HCT116 (cell line): ENCODE data around the gene FAM240B. TPM values are rescaled to one million over a fixed set of nuclear protein-coding genes. Genes with fewer than 3 reads are reported as not detected.

Experiments used
- ATAC-seq: fragments of 200-7000 bp; cut with Tn5 transposase; 2 replicates; pipeline ENCODE4 v1.9.1; 2020; ENCODE audit warnings: mild to moderate bottlenecking, moderate library complexity
- BruUV-seq: library from RNA; stranded (reverse); fragments of 400-500 nt; replicated peaks from 2 replicates; lab custom pipeline; 2021; lab: Mats Ljungman, UMichigan
- CTCF ChIA-PET: fragments of 300-600 bp; sonication (Branson Sonifier 250); formaldehyde crosslinking; loops from one replicate; lab custom pipeline; 2021; ENCODE audit warnings: antibody characterized with exemption; lab: Charles Lee
- POLR2A ChIA-PET: fragments of 300-600, 350-600 bp; sonication (Branson Sonifier 250); formaldehyde crosslinking; loops from one replicate; lab custom pipeline; 2021; ENCODE audit warnings: antibody characterized with exemption; lab: Charles Lee
- RAD21 ChIA-PET, 2 experiments: fragments of 300-600 bp; sonication (Branson Sonifier 250); formaldehyde crosslinking; loops; one replicate each; lab custom pipeline; 2023; ENCODE audit warnings: low total read pairs in 2 of 2; ENCODE audit not compliant: uncharacterized antibody in 2 of 2, unreplicated experiment in 2 of 2, low non-redundant PET in 1 of 2; lab: Charles Lee
- DNase-seq: peaks from one replicate; pipeline ENCODE4 v3.0.0-alpha.2; 2010; ENCODE audit warnings: low read depth, low spot score
- H2AFZ ChIP-seq: fragments of 200-600 bp; shearing (Covaris generic), sonication (generic); 2 replicates; pipeline ENCODE4 v1.6.1; 2017; ENCODE audit warnings: low read depth, mixed run types, mixed read lengths, antibody characterized with exemption, low read length; ENCODE audit not compliant: poor library complexity, severe bottlenecking
- H3K27ac ChIP-seq: 2 replicates; pipeline ENCODE4 v1.5.1; 2012; ENCODE audit warnings: low read depth, low read length
- H3K27me3 ChIP-seq: fragments of 200-600 bp; sonication (generic); 2 replicates; pipeline ENCODE4 v1.6.1; 2016; ENCODE audit warnings: mixed run types, low read length, mixed read lengths; ENCODE audit not compliant: insufficient read depth
- H3K36me3 ChIP-seq, 2 experiments: fragments of 200-500 bp in 1 of 2; fragments of 200-600 bp in 1 of 2; sonication (Bioruptor generic) in 1 of 2; sonication (generic) in 1 of 2; 2 replicates each; pipeline versions ENCODE4 v1.5.1 to v1.6.1; 2014 to 2016; ENCODE audit warnings: low read length in 2 of 2, inconsistent platforms in 1 of 2, mixed read lengths in 1 of 2, mixed run types in 1 of 2; ENCODE audit not compliant: insufficient read depth in 2 of 2, control insufficient read depth in 1 of 2
- H3K4me1 ChIP-seq, 2 experiments: fragments of 200-600 bp in 1 of 2; sonication (generic) in 1 of 2; 2 replicates each; pipeline versions ENCODE4 v1.5.1 to v1.6.1; 2012 to 2017; ENCODE audit warnings: low read length in 2 of 2, inconsistent platforms in 1 of 2, mild to moderate bottlenecking in 1 of 2, mixed read lengths in 1 of 2, mixed run types in 1 of 2, moderate library complexity in 1 of 2; ENCODE audit not compliant: insufficient read depth in 2 of 2, control insufficient read depth in 1 of 2
- H3K4me2 ChIP-seq: fragments of 200-600 bp; sonication (generic); 2 replicates; pipeline ENCODE4 v1.6.1; 2017; ENCODE audit warnings: mixed run types, low read length, mixed read lengths
- H3K4me3 ChIP-seq, 2 experiments: fragments of 200-600 bp in 1 of 2; sonication (generic) in 1 of 2; replicated peaks in 1 of 2; 2 replicates each; pipeline ENCODE4 v1.5.1; 2011 to 2016; ENCODE audit warnings: low read length in 2 of 2, control low read depth in 1 of 2, low read depth in 1 of 2, mild to moderate bottlenecking in 1 of 2, mixed read lengths in 1 of 2, mixed run types in 1 of 2
- H3K79me2 ChIP-seq: fragments of 200-600 bp; sonication (generic); 2 replicates; pipeline ENCODE4 v1.6.1; 2017; ENCODE audit warnings: mild to moderate bottlenecking, mixed run types, low read length, moderate library complexity, mixed read lengths; ENCODE audit not compliant: insufficient read depth
- H3K9ac ChIP-seq: fragments of 200-600 bp; sonication (generic); 2 replicates; pipeline ENCODE4 v1.6.1; 2016; ENCODE audit warnings: low read length, mixed read lengths
- H3K9me2 ChIP-seq: fragments of 200-600 bp; sonication (generic), shearing (Covaris generic); 2 replicates; pipeline ENCODE4 v1.6.1; 2017; ENCODE audit warnings: mixed run types, mild to moderate bottlenecking, moderate library complexity; ENCODE audit not compliant: insufficient read depth
- H3K9me3 ChIP-seq, 2 experiments: fragments of 200-500 bp in 1 of 2; fragments of 200-600 bp in 1 of 2; sonication (Bioruptor generic) in 1 of 2; sonication (generic) in 1 of 2; 2 replicates each; pipeline ENCODE4 v1.6.1; 2014 to 2017; ENCODE audit warnings: low read length in 2 of 2, mixed read lengths in 2 of 2, inconsistent platforms in 1 of 2, low read depth in 1 of 2, mild to moderate bottlenecking in 1 of 2, mixed run types in 1 of 2, moderate library complexity in 1 of 2; ENCODE audit not compliant: control insufficient read depth in 1 of 2, insufficient read depth in 1 of 2
- H4K20me1 ChIP-seq: fragments of 200-600 bp; sonication (generic), shearing (Covaris generic); 2 replicates; pipeline ENCODE4 v1.6.1; 2017; ENCODE audit warnings: mixed run types, mild to moderate bottlenecking, moderate library complexity; ENCODE audit not compliant: insufficient read depth
- ATF3 ChIP-seq: IDR thresholded peaks from 2 replicates; pipeline ENCODE4 v1.6.1; 2012
- CBX3 ChIP-seq: IDR thresholded peaks from 2 replicates; pipeline ENCODE4 v1.6.1; 2012; ENCODE audit warnings: low read depth
- CEBPB ChIP-seq: IDR thresholded peaks from 2 replicates; pipeline ENCODE4 v1.6.1; 2012; ENCODE audit warnings: low read depth
- EZH2 ChIP-seq: fragments of 200-600 bp; sonication (generic); IDR thresholded peaks from 2 replicates; pipeline ENCODE4 v1.6.1; 2017; ENCODE audit warnings: antibody characterized with exemption, mixed run types
- FOSL1 ChIP-seq: IDR thresholded peaks from 2 replicates; pipeline ENCODE4 v1.6.1; 2012; ENCODE audit warnings: low read depth
- JUND ChIP-seq: IDR thresholded peaks from 2 replicates; pipeline ENCODE4 v1.6.1; 2012
- POLR2AphosphoS5 ChIP-seq: IDR thresholded peaks from 2 replicates; pipeline ENCODE4 v1.6.1; 2011; ENCODE audit warnings: mild to moderate bottlenecking, low read depth, low read length, moderate library complexity
- RAD21 ChIP-seq: IDR thresholded peaks from 2 replicates; pipeline ENCODE4 v1.6.1; 2012; ENCODE audit warnings: low read depth, mild to moderate bottlenecking
- REST ChIP-seq: IDR thresholded peaks from 2 replicates; pipeline ENCODE4 v1.6.1; 2012; ENCODE audit warnings: low read depth
- SP1 ChIP-seq: IDR thresholded peaks from 2 replicates; pipeline ENCODE4 v1.6.1; 2012; ENCODE audit warnings: low read depth
- SRF ChIP-seq: IDR thresholded peaks from 2 replicates; pipeline ENCODE4 v1.6.1; 2012; ENCODE audit warnings: low read depth
- YY1 ChIP-seq: IDR thresholded peaks from 2 replicates; pipeline ENCODE4 v1.6.1; 2011; ENCODE audit warnings: low read length, low read depth, moderate library complexity, mild to moderate bottlenecking; ENCODE audit not compliant: insufficient replicate concordance; ENCODE audit errors: extremely low read depth
- ZBTB33 ChIP-seq: IDR thresholded peaks from 2 replicates; pipeline ENCODE4 v1.6.1; 2011; ENCODE audit warnings: mild to moderate bottlenecking, low read length, moderate library complexity; ENCODE audit not compliant: insufficient replicate concordance; ENCODE audit errors: extremely low read depth
- ZFX ChIP-seq: fragments of 450-650 bp; IDR thresholded peaks from 2 replicates; pipeline ENCODE4 v1.6.1; 2017
- ZNF274 ChIP-seq: fragments of 200-500 bp; sonication (Bioruptor generic); IDR thresholded peaks from 2 replicates; pipeline ENCODE4 v1.6.1; 2014; ENCODE audit warnings: mild to moderate bottlenecking, low read depth, low read length, inconsistent platforms
- intact Hi-C: fragments of 100-400 bp; cut with micrococcal nuclease; formaldehyde crosslinking; loops from 2 replicates; pipeline ENCODE4 v1.10.0; 2022
- total RNA-seq: library from RNA; stranded (reverse); gene quantifications from one replicate; pipeline ENCODE4 v1.2.1, GENCODE V29; 2021; ENCODE audit not compliant: unreplicated experiment

The FAM240B gene
- total RNA-seq, 1 experiment from 2014 or later = not detected

- H3K27me3 ChIP-seq = no peaks in the 10 kb centered on the region
- no peaks in the 10 kb centered on the region for H3K9me3 ChIP-seq
- H3K4me3 ChIP-seq = no peak overlapping the region
- no peaks in the 10 kb centered on the region for H4K20me1 ChIP-seq
- TF ChIP-seq SP1 = no peak
- no peak for TF ChIP-seq SRF
- no peak for TF ChIP-seq POLR2AphosphoS5
- no peak for TF ChIP-seq CEBPB
- TF ChIP-seq CBX3 = no peak
- TF ChIP-seq ZNF274 = no peak
- TF ChIP-seq RAD21 = no peak
- TF ChIP-seq EZH2 = no peak
- TF ChIP-seq JUND = no peak
- no peak for TF ChIP-seq ZFX
- TF ChIP-seq ZBTB33 = no peak
- no peak for TF ChIP-seq YY1
- TF ChIP-seq ATF3 = no peak
- no peak for TF ChIP-seq REST
- no peak for TF ChIP-seq FOSL1
- RAD21 ChIA-PET = no interaction called here
- no peaks in the 10 kb centered on the region for H3K9me2 ChIP-seq
- no peak overlapping the region for H3K4me2 ChIP-seq
- no peak for ATAC-seq
- no TSS peak for BruUV-seq
- no peaks in the 10 kb centered on the region for H3K79me2 ChIP-seq
- no peak overlapping the region for H3K9ac ChIP-seq
- POLR2A ChIA-PET = no interaction called here
- CTCF ChIA-PET = interaction anchor here (1.1 kb wide), 1 partner anchor 24 kb away, joined by 3 read pairs; no protein-coding TSS in a partner anchor
- H3K4me1 ChIP-seq = no peaks in the 10 kb centered on the region; a peak in 1 of 4 replicates
- DNase-seq = no peak
- H3K27ac ChIP-seq = no peak overlapping the region
- H3K36me3 ChIP-seq = no peaks in the 10 kb centered on the region
- no peak overlapping the region for H2AFZ ChIP-seq
- intact Hi-C loops = no loop called here
Measured at GRCh38 chr9:38696999-38697398, 22.9 kb downstream of the FAM240B start.
